HG03432 (cell line): ENCODE results near the gene WWC2.
"Not testable (repeated sequence)": the region's sequence is repeated elsewhere in the genome, so short reads cannot be mapped to it uniquely, and the experiment has no call there.

Experiments
- ATAC-seq: cut with Tn5 transposase; IDR thresholded peaks from one replicate; pipeline ENCODE4 v1.9.1; 2021; ENCODE audit warnings: mild to moderate bottlenecking, moderate library complexity; ENCODE audit not compliant: unreplicated experiment

The WWC2 gene

DNA sequence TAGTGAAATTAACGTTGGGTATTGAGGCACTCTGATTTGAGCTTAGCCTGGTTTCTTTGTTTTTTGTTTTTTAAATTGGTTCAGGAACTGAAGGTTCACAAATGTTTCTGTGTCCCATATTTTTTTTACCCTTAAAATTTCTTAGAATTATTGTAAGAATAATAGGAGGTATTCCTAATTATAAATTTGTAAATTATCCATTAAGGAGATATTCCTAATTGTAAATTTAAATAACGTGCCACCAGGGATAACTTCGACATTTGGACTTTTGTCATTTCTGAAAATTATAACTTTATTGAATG, 1.2 kb downstream of the WWC2 start:
- ATAC-seq = no peak

DNA sequence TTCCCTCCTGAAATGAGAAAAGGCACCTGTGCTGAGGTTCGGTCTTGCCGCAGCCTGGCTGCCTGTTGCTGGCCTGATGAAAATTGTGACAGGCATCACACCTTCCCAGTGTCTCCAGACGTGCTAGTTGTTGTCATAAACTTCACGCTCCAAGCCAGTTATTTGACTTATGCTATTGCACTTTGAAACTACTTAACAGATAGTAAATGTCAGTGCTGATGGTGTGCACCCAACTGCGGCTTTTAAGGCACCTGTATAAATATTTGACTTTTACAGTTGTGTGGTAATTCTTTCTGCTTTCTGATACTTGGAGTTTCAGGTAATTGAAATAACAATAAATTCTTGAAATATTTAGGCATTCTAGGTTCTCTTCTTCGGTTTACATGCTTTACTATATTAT, 1.8 kb downstream of the WWC2 start:
- ATAC-seq = no peak

DNA sequence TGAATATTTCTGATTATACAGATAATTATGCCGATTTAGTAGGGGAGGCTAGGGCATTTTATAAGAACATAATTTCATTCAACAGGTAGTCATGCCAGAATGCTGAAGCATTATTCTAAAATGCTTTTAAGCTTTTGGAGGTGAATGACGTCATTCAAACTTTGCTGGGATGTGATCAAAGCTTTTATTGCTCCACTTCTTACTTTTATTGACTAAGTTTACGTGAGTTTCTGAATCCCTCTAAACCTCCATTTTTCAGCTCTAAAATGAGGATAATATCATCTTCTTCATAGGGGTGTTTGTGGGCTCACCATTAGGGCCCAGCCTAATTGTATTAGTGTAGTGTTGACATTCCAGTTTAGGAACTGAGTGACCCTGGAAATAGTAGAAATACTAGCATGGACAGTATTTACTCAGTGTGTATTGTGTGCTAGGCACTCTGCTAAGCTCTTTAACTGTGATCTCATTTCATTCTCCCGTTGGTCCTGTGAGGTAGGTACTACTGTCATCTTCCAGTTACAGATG, 3.0 kb downstream of the WWC2 start:
- no peak for ATAC-seq

DNA sequence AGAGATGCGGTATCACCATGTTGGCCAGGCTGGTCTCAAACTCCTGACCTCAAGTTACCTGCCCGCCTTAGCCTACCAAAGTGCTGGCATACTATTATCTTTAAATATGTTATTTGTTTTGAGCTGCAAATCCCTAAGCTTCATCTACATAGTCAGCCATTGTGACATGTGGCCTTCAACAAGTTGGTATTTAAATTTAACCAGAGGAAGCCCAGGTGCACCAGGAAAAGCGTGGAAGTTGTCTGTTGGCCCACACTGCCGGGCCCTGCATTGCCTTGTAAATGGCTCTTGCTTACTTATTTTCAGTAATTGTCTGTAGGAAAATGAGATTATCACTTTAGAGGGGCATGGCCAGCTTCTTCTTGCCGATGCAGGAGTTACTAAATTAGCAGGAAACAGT, 6.0 kb downstream of the WWC2 start:
- ATAC-seq = no peak

GRCh38 chr4:183106839-183107238, 7.8 kb downstream of the WWC2 start:
- ATAC-seq = no peak

- ATAC-seq = no peak
These were observed 8.9 kb downstream of the WWC2 start for GRCh38 chr4:183107891-183108459.

- ATAC-seq = no peak
These were observed 11.2 kb downstream of the WWC2 start for GRCh38 chr4:183110244-183110643.

GRCh38 chr4:183111452-183111885, 12.4 kb downstream of the WWC2 start:
- ATAC-seq = no peak

GRCh38 chr4:183118141-183118540, 19.1 kb downstream of the WWC2 start:
- no peak for ATAC-seq

- no peak for ATAC-seq
These were observed 19.5 kb downstream of the WWC2 start for GRCh38 chr4:183118585-183118984.

DNA sequence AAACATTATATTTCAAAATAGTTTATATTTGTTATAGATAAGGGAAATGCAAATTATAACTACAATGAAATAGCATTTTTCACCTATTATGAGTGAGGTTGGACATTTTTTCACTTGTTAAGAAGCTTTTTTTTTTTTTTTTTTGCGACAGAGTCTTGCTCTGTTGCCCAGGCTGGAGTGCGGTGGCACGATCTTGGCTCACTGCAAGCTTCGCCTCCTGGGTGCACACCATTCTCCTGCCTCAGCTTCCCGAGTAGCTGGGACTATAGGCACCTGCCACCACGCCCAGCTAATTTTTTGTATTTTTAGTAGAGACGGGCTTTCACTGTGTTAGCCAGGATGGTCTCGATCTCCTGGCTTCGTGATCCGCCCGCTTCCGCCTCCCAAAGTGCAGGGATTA, 22.6 kb downstream of the WWC2 start:
- not testable (repeated sequence) for ATAC-seq

GRCh38 chr4:183124228-183124627, 25.2 kb downstream of the WWC2 start:
- no peak for ATAC-seq

GRCh38 chr4:183124865-183125264, 25.8 kb downstream of the WWC2 start:
- ATAC-seq = no peak

DNA sequence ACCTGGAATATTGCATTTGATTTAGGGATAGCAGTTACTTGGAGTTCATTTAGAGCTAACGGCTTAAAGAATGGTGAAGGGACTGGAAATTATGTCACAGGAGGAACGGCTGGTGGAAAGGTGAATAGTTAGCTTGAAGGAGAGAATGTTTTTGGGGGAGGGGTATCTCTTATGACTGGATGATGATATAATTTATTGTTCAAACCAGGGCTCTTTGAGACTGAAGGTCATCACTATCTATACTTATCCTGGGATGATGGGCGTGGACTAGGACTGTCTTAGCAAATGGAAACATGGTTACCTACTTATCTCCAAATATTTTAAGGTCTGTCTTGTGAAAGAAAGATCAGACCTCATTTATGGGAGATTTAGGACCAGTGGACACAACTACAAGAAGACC, 30.1 kb downstream of the WWC2 start:
- ATAC-seq = no peak

- no peak for ATAC-seq
These were observed 30.6 kb downstream of the WWC2 start for GRCh38 chr4:183129675-183130074.

DNA sequence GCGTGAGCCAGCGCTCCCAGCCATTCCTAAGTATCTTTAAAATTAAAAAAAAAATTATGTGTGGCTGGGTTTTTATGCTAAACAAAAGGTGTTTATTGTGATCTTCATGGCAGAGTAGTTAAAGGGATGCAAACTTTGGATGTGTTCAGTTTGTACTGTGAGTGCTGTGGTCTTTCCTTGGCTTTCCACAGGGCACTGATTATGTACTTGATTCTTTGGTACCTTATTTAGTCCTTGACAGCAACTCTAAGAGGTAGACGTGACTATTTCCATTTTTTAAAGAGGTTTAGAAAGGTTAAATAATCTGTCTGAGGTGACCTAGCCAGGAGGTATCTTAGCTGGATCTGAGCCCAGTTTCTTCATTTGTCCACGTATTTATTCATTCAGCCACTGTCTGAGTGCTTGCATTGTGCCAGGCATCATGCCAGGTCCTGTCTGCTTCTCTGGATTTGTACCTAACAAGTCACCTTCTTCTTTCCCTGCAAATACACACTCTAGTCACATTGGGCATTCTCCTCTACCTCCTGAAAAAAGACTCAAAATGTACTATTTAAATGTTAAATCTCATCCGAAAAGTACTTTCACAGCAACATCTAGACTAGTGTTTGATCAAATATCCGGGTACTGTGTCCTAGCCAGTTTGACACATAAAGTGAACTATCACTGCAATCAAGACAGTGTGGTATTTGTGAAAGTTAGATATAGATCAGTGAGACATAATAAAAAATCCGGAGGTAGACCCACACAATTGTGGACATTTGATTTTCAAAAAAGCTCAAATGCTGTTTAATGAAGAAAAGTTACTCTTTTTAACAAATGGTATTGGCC, 31.5 kb downstream of the WWC2 start:
- no peak for ATAC-seq

GRCh38 chr4:183132081-183132480, 33.0 kb downstream of the WWC2 start:
- ATAC-seq = no peak

DNA sequence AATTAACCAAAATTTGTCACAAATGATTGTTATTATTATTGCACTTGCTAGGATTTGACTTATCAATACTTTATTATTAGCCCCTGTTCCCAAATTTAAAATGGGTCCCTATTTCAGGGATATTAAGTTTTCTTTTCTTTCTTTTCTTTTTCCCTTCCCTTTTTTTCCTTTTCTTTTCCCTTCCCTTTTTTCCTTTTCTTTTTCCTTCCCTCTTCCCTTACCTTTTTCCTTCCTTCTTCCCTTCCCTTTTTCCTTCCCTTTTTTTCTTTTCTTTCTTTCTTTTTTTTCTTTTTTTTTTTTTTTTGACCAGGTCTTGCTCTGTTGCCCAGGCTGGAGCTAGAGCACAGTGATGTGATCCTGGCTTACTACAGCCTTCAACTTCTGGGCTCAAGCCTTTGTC, 33.8 kb downstream of the WWC2 start:
- ATAC-seq = no peak

GRCh38 chr4:183136855-183137254, 37.8 kb downstream of the WWC2 start:
- no peak for ATAC-seq

DNA sequence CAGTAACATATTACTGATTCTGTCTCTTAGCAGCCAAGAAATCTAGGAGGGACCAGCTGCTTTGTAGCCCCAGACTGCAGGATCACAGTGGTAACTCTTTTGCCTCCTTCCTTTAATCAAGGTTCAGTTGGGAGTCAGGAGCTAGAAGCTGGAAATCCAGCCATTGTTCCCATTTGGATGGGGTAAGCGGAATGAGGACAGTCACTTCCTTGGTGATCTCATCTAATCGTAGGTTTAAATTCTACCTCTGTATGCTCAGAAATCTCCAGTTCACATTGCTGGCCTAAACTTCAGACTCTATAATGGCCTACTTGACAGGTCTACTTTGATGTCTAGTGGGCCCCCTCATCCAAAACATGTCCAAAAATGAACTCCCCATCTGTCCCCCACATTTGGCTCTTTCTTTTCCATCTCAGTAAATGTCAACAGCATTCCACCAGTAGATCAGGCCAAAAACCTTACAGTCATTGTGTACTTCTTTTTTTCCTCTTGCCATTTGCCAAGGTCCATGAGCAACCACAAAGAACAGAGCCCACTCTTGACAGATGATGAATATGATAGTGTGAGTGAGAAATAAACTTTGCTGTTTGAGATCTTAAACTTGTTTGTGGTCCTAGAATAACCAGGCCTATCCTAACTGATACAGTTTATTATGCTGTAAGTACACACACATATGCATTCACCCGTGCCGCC, 40.1 kb downstream of the WWC2 start:
- ATAC-seq = no peak

- ATAC-seq = no peak
These were observed 41.0 kb downstream of the WWC2 start for GRCh38 chr4:183139972-183140570.

DNA sequence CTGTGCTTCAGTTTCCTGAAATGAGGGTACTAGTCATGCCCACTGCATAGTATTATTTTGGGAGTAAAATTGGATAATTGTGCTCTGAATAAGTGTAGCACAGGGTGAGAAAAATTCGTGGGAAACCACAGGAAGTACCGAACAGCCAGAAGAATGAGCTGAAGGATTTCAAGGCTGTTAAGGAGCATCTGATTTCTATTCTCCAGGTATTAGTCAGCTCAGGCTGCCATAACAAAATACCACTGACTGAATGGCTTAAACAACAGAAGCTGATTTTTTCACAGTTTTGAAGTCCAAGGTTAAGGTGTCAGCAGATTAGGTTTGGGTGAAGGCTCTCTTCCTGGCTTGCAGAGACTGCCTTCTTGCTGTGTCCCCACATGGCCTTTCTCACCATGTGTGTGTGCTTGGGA, 41.9 kb downstream of the WWC2 start:
- ATAC-seq = no peak
